Measurements from ENCODE around the gene VPS26C. TPM values are rescaled to one million over a fixed set of nuclear protein-coding genes. Genes with fewer than 3 reads are reported as not detected.

Gene VPS26C
- total and polyA plus RNA-seq, 9 of the 15 experiments (the other 6 are each of a cell fraction or from before 2014, with no cell fraction given) = 32.8 to 48.7 (median 42.1) TPM

DNA sequence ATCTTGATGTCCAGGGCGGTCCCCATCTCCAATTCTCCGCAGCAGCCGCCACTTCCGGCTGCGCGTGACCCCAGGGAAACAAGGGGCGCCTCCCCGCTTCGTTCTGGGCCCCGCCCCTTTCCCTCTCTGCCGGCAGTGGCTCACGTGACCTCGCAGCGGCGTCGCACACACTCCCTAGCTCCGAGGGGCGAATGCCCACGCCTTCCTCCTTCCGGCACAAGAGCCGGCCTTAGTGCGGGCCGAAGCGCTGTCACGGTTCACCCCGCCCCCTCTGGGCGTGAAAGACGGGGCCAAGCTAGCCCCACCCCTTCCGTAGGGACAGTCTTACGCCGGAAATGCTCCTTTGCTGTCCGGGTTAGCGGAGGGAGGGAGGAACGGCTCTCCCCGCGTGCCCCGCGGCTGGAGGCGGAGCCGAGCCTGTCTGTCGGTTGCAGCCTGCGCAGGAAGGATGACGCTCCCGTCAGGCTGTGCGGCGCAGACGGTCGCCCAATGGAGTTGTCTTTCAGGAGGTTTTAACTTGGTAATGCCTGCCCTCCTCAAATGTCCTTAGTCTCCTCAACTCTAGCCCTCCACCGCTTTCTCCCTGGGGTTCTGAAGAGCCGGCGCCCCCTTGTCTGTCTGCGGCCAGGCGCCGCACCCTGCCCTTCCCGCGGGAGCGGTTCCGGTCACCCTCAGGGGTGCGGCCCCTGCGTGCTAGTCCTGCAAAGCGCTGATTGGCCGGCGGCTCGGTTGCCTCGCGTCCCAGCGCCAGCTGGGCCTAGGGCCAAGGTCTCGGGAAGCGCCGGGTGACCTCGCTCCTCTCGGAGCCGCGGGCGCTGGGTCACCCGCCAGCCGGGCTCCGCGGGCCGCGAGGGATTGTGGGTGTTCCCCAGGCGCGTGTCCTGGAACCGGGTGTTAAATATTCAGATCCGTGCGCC, at the start of gene VPS26C (continued):
- TF ChIP-seq GTF2A2 (tag; IDR thresholded peaks at IDR 0.05) = no peak
- TF ChIP-seq ZNF436 (CRISPR knock-in tag; IDR thresholded peaks at IDR 0.05) = no peak
- TF ChIP-seq ZBTB1 (CRISPR knock-in tag; IDR thresholded peaks at IDR 0.05; ENCODE audit: borderline replicate concordance, low read depth) = peak; percentile 80; the same call in 1 of the 2 replicates
- TF ChIP-seq ZNF282 (CRISPR knock-in tag; IDR thresholded peaks at IDR 0.05) = no peak
- TF ChIP-seq RBFOX2 (IDR thresholded peaks at IDR 0.05; ENCODE audit: low read depth, low read length) = peak; percentile 99
- TF ChIP-seq ZNF507 (tag; conservative IDR thresholded peaks at IDR 0.05) = no peak
- 0 out of 2 replicates have a peak, but pooled peaks have one; percentile 47 for TF ChIP-seq ZNF668 (CRISPR knock-in tag; IDR thresholded peaks at IDR 0.05)
- TF ChIP-seq ZNF41 (CRISPR knock-in tag; conservative IDR thresholded peaks at IDR 0.05) = 0 out of 2 replicates have a peak, but pooled peaks have one; percentile 43
- TF ChIP-seq L3MBTL2 (IDR thresholded peaks at IDR 0.05) = peak; percentile 97
- TF ChIP-seq MTA2 (IDR thresholded peaks at IDR 0.05; ENCODE audit: low read depth) = 0 out of 2 replicates have a peak, but pooled peaks have one; percentile 4
- TF ChIP-seq, protein P1, sequence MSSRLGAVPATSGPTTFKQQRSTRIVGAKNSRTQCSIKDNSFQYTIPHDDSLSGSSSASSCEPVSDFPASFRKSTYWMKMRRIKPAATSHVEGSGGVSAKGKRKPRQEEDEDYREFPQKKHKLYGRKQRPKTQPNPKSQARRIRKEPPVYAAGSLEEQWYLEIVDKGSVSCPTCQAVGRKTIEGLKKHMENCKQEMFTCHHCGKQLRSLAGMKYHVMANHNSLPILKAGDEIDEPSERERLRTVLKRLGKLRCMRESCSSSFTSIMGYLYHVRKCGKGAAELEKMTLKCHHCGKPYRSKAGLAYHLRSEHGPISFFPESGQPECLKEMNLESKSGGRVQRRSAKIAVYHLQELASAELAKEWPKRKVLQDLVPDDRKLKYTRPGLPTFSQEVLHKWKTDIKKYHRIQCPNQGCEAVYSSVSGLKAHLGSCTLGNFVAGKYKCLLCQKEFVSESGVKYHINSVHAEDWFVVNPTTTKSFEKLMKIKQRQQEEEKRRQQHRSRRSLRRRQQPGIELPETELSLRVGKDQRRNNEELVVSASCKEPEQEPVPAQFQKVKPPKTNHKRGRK (tag; IDR thresholded peaks at IDR 0.05) = no peak
- TF ChIP-seq, protein P2, sequence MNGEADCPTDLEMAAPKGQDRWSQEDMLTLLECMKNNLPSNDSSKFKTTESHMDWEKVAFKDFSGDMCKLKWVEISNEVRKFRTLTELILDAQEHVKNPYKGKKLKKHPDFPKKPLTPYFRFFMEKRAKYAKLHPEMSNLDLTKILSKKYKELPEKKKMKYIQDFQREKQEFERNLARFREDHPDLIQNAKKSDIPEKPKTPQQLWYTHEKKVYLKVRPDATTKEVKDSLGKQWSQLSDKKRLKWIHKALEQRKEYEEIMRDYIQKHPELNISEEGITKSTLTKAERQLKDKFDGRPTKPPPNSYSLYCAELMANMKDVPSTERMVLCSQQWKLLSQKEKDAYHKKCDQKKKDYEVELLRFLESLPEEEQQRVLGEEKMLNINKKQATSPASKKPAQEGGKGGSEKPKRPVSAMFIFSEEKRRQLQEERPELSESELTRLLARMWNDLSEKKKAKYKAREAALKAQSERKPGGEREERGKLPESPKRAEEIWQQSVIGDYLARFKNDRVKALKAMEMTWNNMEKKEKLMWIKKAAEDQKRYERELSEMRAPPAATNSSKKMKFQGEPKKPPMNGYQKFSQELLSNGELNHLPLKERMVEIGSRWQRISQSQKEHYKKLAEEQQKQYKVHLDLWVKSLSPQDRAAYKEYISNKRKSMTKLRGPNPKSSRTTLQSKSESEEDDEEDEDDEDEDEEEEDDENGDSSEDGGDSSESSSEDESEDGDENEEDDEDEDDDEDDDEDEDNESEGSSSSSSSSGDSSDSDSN (IDR thresholded peaks at IDR 0.05; ENCODE audit: borderline replicate concordance in 1 of 2, low read depth in 2 of 2, low read length in 2 of 2) = peak; percentile 43 to 89
- TF ChIP-seq, protein P3, sequence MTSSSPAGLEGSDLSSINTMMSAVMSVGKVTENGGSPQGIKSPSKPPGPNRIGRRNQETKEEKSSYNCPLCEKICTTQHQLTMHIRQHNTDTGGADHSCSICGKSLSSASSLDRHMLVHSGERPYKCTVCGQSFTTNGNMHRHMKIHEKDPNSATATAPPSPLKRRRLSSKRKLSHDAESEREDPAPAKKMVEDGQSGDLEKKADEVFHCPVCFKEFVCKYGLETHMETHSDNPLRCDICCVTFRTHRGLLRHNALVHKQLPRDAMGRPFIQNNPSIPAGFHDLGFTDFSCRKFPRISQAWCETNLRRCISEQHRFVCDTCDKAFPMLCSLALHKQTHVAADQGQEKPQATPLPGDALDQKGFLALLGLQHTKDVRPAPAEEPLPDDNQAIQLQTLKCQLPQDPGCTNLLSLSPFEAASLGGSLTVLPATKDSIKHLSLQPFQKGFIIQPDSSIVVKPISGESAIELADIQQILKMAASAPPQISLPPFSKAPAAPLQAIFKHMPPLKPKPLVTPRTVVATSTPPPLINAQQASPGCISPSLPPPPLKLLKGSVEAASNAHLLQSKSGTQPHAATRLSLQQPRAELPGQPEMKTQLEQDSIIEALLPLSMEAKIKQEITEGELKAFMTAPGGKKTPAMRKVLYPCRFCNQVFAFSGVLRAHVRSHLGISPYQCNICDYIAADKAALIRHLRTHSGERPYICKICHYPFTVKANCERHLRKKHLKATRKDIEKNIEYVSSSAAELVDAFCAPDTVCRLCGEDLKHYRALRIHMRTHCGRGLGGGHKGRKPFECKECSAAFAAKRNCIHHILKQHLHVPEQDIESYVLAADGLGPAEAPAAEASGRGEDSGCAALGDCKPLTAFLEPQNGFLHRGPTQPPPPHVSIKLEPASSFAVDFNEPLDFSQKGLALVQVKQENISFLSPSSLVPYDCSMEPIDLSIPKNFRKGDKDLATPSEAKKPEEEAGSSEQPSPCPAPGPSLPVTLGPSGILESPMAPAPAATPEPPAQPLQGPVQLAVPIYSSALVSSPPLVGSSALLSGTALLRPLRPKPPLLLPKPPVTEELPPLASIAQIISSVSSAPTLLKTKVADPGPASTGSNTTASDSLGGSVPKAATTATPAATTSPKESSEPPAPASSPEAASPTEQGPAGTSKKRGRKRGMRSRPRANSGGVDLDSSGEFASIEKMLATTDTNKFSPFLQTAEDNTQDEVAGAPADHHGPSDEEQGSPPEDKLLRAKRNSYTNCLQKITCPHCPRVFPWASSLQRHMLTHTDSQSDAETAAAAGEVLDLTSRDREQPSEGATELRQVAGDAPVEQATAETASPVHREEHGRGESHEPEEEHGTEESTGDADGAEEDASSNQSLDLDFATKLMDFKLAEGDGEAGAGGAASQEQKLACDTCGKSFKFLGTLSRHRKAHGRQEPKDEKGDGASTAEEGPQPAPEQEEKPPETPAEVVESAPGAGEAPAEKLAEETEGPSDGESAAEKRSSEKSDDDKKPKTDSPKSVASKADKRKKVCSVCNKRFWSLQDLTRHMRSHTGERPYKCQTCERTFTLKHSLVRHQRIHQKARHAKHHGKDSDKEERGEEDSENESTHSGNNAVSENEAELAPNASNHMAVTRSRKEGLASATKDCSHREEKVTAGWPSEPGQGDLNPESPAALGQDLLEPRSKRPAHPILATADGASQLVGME (CRISPR knock-in tag; IDR thresholded peaks at IDR 0.05) = 0 out of 2 replicates have a peak, but pooled peaks have one; percentile 62
- TF ChIP-seq ZFP1 (CRISPR knock-in tag; IDR thresholded peaks at IDR 0.05) = no peak
- peak; percentile 99 for TF ChIP-seq POLR2A (conservative IDR thresholded peaks at IDR 0.05)
- 0 out of 2 replicates have a peak, but pooled peaks have one; percentile 14 for TF ChIP-seq KHSRP (IDR thresholded peaks at IDR 0.05)
- TF ChIP-seq MED1 (CRISPR knock-in tag; IDR thresholded peaks at IDR 0.05; ENCODE audit: borderline replicate concordance) = no peak
- no peak for TF ChIP-seq SRSF9 (IDR thresholded peaks at IDR 0.05; ENCODE audit: borderline replicate concordance, low read depth, low read length)
- TF ChIP-seq EP400 (IDR thresholded peaks at IDR 0.05) = peak; percentile 97

Data from K562 (cell line).